ENCODE results near the gene ARSB. TPM values are rescaled to one million over a fixed set of nuclear protein-coding genes. Genes with fewer than 3 reads are reported as not detected.

ARSB gene
- total and polyA plus RNA-seq, 3 donors from 2014 or later = 5.3 to 12.9 (median 11.8) TPM

DNA sequence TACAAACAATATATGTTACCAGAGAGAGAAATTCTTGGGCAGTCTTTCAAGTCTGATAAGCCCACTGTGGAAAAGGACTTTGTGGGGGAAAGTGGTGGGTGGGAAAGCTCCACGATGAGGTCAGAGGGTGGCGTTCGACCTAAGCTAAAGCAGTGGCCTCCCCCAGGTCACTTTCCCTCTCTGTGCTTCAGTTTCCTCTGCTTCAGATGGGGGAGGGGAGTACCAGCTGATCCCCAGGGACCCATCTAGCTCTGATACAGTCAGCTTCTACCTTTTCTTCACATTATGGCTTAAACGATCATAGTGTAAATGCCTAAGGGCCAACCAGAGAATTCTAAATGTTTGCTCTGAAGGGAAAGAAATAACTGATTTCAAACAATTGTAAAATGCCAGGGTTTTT lies 36.6 kb upstream of the ARSB start:
- intact Hi-C loops (cut with DNase I; ENCODE audit: low total_unique reads) = no loop called here
- peaks cover 5% of the 10 kb centered on the region for H3K4me1 ChIP-seq
- no peak for TF ChIP-seq CTCF (IDR thresholded peaks at IDR 0.05)
- TF ChIP-seq POLR2A (IDR thresholded peaks at IDR 0.05) = no peak
- no peaks in the 10 kb centered on the region for H3K27me3 ChIP-seq
- 31 to 32% methylated on average over 4 of the region's 4 CpGs for WGBS, 2 donors
- H3K9me3 ChIP-seq = no peaks in the 10 kb centered on the region
- H3K36me3 ChIP-seq (ENCODE audit: low read depth, missing control alignments) = no peaks in the 10 kb centered on the region
- no peak overlapping the region for H3K27ac ChIP-seq
- no peak overlapping the region for H3K4me3 ChIP-seq
- no peak for DNase-seq

GRCh38 chr5:79020861-79021561 lies 35.9 kb upstream of the ARSB start:
- TF ChIP-seq CTCF (IDR thresholded peaks at IDR 0.05) (peak; percentile 43 to 74 (median 47)), POLR2A (IDR thresholded peaks at IDR 0.05) (no peak)
- Histone ChIP-seq H3K4me3 (no peak overlapping the region), H3K36me3 (ENCODE audit: low read depth, missing control alignments) (no peaks in the 10 kb centered on the region), H3K9me3 (no peaks in the 10 kb centered on the region), H3K27me3 (no peaks in the 10 kb centered on the region), H3K27ac (no peak overlapping the region), H3K4me1 (peaks cover 5% of the 10 kb centered on the region)
- 11 to 19% methylated on average over 14 of the region's 14 CpGs for WGBS, 2 donors
- DNase-seq = peak; percentile 70
- intact Hi-C loops (cut with DNase I; ENCODE audit: low total_unique reads) = no loop called here

- Histone ChIP-seq H3K27me3 (no peaks in the 10 kb centered on the region), H3K9me3 (no peaks in the 10 kb centered on the region), H3K36me3 (ENCODE audit: low read depth, missing control alignments) (no peaks in the 10 kb centered on the region), H3K27ac (no peak overlapping the region), H3K4me1 (no peaks in the 10 kb centered on the region), H3K4me3 (no peak overlapping the region)
- TF ChIP-seq POLR2A (IDR thresholded peaks at IDR 0.05) (no peak), CTCF (IDR thresholded peaks at IDR 0.05) (no peak)
- intact Hi-C loops (cut with DNase I; ENCODE audit: low total_unique reads) = no loop called here
- WGBS, 2 donors = 91 to 94% methylated on average over 2 of the region's 2 CpGs
- no peak for DNase-seq
These were observed 29.5 kb upstream of the ARSB start for GRCh38 chr5:79014631-79015030.

GRCh38 chr5:79011869-79012268 lies 26.8 kb upstream of the ARSB start:
- TF ChIP-seq CTCF (IDR thresholded peaks at IDR 0.05) (no peak), POLR2A (IDR thresholded peaks at IDR 0.05) (no peak)
- no peaks in the 10 kb centered on the region for H3K4me1 ChIP-seq
- intact Hi-C loops (cut with DNase I; ENCODE audit: low total_unique reads) = no loop called here
- H3K9me3 ChIP-seq = no peaks in the 10 kb centered on the region
- H3K36me3 ChIP-seq (ENCODE audit: low read depth, missing control alignments) = no peaks in the 10 kb centered on the region
- no peak overlapping the region for H3K27ac ChIP-seq
- DNase-seq = no peak
- H3K4me3 ChIP-seq = no peak overlapping the region
- H3K27me3 ChIP-seq = no peaks in the 10 kb centered on the region

GRCh38 chr5:79011219-79011836 lies 26.2 kb upstream of the ARSB start:
- Histone ChIP-seq H3K36me3 (ENCODE audit: low read depth, missing control alignments) (no peaks in the 10 kb centered on the region), H3K27me3 (no peaks in the 10 kb centered on the region), H3K4me1 (no peaks in the 10 kb centered on the region), H3K9me3 (no peaks in the 10 kb centered on the region), H3K4me3 (no peak overlapping the region), H3K27ac (no peak overlapping the region)
- intact Hi-C loops (cut with DNase I; ENCODE audit: low total_unique reads) = no loop called here
- TF ChIP-seq CTCF (IDR thresholded peaks at IDR 0.05) = no peak
- TF ChIP-seq POLR2A (IDR thresholded peaks at IDR 0.05) = no peak
- WGBS, 2 donors = 88 to 96% methylated on average over 1 of the region's 1 CpG
- no peak for DNase-seq
